ENCODE data around the gene MMP24.
A peak's percentile ranks its signal among the peaks of the same experiment; 100 is the strongest.

Gene MMP24

DNA sequence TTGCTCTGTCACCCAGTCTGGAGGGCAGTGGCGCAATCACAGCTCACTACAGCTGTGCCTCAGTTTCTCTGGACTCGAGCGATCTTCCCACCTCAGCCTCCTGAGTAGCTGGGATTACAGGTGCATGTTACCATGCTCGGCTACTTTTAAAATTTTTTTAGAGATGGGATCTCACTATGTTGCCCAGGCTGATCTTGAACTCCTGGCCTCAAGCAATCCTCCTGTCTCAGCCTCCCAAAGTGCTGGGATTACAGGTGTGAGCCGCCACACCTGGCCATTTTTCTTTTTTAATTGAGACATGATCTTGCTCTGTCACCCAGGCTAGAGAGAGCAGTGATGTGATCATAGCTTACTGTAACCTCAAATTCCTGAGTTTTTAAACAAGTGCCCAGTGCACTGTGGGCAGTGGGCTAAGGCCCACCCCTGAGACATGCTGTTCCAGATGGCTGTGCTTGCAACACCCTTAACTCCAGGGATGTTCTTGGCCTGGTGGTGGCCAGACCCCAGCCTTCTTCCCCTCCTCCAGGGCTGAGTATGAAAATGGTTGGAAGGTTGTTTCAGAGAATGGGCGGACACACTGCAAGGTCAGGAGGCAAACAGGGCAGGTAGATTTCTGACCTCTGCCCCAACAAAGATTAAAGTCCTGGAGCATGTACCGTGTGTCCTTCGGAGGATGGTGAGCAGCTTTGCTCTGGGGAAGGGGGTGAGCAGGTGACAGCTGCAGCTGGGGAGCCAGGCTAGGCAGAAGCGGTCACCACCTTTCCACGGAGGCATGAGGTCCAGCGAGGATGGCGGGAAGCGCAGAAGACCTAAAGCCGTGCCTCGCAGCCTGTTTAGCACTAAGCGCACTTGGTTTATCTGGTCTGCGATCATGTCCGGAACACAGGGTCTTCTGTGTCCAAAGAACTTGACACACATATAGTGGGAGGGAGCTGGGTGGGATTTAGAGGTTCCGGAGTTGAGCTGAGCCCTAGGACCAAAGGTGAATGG lies 67.1 kb downstream of the MMP24 start:
- no peaks in the 10 kb centered on the region for H3K36me3 Mint-ChIP-seq
- no peak for ATAC-seq (ENCODE audit: low read depth)
- no peaks in the 10 kb centered on the region for H3K9me3 Mint-ChIP-seq
- H3K4me3 Mint-ChIP-seq = no peak overlapping the region
- no peak overlapping the region for H3K27ac Mint-ChIP-seq
- H3K27me3 Mint-ChIP-seq = peaks cover 23% of the 10 kb centered on the region
- H3K4me1 Mint-ChIP-seq = no peaks in the 10 kb centered on the region
- no peak for DNase-seq (ENCODE audit: low spot score in 2 of 2)

DNA sequence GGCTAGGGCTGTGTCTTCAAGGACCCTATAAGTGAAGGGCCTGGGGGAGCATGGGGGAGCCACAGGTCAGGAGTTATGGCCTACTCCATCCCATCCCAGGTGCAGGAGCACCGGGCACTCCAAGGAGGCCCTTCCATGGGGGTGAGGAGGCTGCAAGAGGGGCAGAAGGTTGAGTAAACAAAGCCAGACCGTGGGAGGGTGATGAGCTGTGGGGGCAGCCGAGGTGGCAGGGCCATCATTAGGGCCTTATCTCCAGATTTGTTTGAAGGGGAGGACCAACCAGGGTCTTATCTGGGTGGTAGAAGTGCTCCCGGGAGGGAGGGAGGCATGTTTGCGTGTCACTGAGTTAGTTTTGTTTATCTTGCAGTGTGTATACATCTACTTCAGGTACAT lies 67.8 kb downstream of the MMP24 start:
- Mint-ChIP-seq H3K4me3 (no peak overlapping the region), H3K36me3 (no peaks in the 10 kb centered on the region), H3K9me3 (no peaks in the 10 kb centered on the region), H3K27me3 (peaks cover 23% of the 10 kb centered on the region), H3K4me1 (no peaks in the 10 kb centered on the region), H3K27ac (no peak overlapping the region)
- DNase-seq (ENCODE audit: low spot score in 2 of 2) (no peak), ATAC-seq (ENCODE audit: low read depth) (no peak)

DNA sequence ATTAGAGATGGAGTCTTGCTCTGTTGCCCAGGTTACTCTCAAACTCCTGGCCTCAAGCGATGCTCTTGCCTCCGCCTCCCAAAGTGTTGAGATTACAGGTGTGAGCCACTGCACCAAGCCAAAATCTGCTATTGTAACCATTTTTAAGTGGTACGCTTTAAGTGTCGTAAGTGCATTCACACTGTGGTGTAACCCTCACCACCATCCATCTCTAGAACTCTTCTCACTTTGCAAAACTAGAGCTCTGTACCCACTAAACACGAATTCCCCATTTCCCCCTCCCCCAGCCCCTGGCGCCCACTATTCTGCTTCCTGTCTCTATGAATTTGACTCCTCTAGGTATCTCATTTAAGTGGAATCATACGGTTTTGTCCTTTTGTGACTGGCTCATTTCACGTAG lies 68.6 kb downstream of the MMP24 start:
- no peaks in the 10 kb centered on the region for H3K9me3 Mint-ChIP-seq
- DNase-seq (ENCODE audit: low spot score in 2 of 2) = no peak
- no peaks in the 10 kb centered on the region for H3K36me3 Mint-ChIP-seq
- H3K4me1 Mint-ChIP-seq = no peaks in the 10 kb centered on the region
- H3K27me3 Mint-ChIP-seq = peaks cover 23% of the 10 kb centered on the region
- no peak overlapping the region for H3K27ac Mint-ChIP-seq
- ATAC-seq (ENCODE audit: low read depth) = no peak
- H3K4me3 Mint-ChIP-seq = no peak overlapping the region

DNA sequence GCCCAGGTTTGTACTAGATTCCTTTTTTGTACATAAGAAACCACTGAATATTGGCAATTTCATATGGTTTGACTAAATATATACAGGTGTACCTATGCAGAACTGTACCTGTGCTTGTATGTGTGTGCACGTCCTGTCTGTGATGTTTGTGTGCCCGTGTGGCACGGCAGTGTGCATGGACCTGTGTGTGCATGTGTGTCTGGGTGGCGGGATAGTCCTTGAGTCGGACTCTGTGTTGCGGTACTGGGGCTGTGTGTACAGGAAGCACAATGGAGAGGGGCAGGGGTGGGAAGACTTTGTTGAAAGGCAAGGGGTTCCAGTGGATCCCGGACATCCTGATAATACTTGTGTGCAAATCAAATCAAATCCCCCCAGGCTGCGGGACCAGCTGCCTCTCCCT lies 69.2 kb downstream of the MMP24 start:
- Mint-ChIP-seq H3K27ac (no peak overlapping the region), H3K9me3 (no peaks in the 10 kb centered on the region), H3K27me3 (peaks cover 21% of the 10 kb centered on the region), H3K4me3 (no peak overlapping the region), H3K4me1 (no peaks in the 10 kb centered on the region), H3K36me3 (no peaks in the 10 kb centered on the region)
- no peak for DNase-seq (ENCODE audit: low spot score in 2 of 2)
- ATAC-seq (ENCODE audit: low read depth) = no peak

DNA sequence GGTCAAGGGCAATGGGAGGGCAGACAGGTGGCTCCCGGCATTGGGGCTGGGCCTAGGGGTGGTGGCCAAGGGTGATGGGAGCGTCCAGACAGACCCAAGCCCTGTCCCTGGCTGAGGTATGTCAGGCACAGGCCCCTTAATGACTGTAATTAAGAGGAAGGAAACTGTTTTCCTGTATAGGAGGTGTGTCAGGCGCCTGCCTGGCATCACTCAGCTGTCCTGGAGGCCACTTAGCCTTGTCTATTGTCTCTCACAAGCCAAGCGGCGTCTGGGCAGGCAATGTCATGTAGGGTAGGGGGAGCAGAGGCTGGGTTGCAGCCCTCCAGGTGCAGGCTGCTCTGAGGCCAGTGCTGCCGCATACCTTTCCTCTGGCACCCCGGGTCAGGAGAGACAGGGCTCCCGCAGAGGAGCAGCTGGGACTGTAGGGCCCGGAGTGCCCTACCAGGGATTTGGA lies 69.6 kb downstream of the MMP24 start:
- Mint-ChIP-seq H3K4me3 (no peak overlapping the region), H3K9me3 (no peaks in the 10 kb centered on the region), H3K36me3 (no peaks in the 10 kb centered on the region), H3K4me1 (no peaks in the 10 kb centered on the region), H3K27ac (no peak overlapping the region), H3K27me3 (peaks cover 21% of the 10 kb centered on the region)
- ATAC-seq (ENCODE audit: low read depth) = no peak
- DNase-seq (ENCODE audit: low spot score in 2 of 2) = no peak

DNA sequence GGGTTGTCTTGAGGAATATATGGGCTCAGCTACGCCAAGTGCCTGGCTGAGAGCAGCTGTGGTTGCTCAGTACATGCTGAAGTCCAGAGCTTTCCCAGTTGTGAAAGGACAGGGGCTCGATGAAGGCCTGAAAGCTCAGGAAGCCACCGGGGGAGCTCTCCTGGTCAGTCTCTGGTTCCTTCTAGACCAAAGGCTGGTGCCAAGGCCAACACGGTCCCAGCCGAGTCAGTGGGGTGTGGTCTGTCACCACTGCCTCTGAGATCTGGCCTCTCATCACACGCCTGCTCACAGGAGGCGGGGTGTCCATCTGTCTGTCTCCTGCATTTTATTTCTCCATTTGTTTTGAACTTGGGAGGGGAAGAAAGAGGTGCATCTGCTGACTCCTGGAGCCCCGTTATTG lies 70.7 kb downstream of the MMP24 start:
- Mint-ChIP-seq H3K27me3 (peaks cover 21% of the 10 kb centered on the region), H3K27ac (no peak overlapping the region), H3K4me3 (no peak overlapping the region), H3K9me3 (no peaks in the 10 kb centered on the region), H3K36me3 (no peaks in the 10 kb centered on the region), H3K4me1 (no peaks in the 10 kb centered on the region)
- DNase-seq (ENCODE audit: low spot score in 2 of 2) (no peak), ATAC-seq (ENCODE audit: low read depth) (no peak)

DNA sequence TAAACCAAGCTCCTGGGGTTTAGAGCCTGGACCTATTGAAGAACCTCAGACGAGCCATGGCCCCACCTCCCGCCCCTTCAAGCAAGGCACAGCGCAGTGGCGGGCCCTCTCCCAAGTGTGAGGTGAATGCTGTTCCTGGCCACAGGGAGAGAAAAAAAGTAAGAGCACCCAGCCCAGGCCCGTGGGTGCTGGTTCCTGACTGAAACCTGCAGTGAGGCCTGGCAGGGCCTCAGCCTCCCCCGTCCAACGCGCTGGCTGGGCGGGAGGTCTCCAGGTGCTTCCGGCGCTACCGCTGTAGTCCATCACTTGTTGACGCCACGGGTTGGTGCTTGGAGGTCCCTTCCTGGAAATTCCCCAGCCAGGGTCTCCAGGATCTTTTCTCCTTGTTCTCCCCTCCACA lies 71.2 kb downstream of the MMP24 start:
- H3K27ac Mint-ChIP-seq = no peak overlapping the region
- no peaks in the 10 kb centered on the region for H3K9me3 Mint-ChIP-seq
- H3K4me1 Mint-ChIP-seq = no peaks in the 10 kb centered on the region
- H3K27me3 Mint-ChIP-seq = peaks cover 16% of the 10 kb centered on the region
- DNase-seq (ENCODE audit: low spot score in 2 of 2) (no peak), ATAC-seq (ENCODE audit: low read depth) (no peak)
- H3K4me3 Mint-ChIP-seq = no peak overlapping the region
- H3K36me3 Mint-ChIP-seq = no peaks in the 10 kb centered on the region

DNA sequence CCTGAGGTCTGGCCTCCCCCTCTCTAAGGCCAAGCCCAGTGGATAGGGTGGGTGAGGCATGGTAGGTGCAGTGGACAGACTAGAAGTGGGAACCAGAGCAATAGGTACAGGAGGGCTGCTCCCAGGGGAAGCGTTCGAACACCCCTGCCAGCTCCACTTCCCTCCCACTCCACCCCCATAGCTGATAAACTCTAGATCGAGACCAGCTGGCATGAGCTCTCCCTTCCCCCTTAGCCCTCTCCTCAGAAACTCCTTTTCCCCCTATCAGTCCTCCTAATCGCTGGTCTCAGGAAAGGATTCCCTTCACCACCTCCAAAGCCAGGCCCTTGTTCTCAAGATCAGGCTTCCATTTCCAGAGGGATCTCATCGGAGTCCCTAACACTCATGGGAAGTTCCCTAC lies 71.8 kb downstream of the MMP24 start:
- H3K36me3 Mint-ChIP-seq = no peaks in the 10 kb centered on the region
- no peak overlapping the region for H3K4me3 Mint-ChIP-seq
- ATAC-seq (ENCODE audit: low read depth) = no peak

DNA sequence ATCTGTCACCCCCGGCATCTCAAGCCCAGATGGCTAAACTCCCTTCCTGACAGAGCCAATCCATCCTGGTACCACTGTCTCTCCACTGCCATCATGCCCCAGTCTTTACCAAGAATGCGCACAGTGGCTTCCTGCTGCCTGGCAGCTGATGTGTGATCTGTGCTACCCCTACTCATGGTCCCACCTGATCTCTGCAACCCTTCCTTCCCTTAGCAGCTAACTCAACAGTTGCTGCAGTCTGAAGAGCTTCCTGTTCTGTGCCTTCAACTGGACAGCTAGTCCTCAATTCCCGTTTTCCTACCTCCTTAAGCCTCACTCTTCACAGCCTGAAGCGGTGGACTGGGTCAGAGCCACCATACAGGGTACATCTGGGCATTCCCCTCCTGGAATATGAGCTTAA lies 73.3 kb downstream of the MMP24 start:
- Mint-ChIP-seq H3K36me3 (no peaks in the 10 kb centered on the region), H3K9me3 (no peaks in the 10 kb centered on the region), H3K4me1 (peaks cover 6% of the 10 kb centered on the region), H3K27ac (peak overlapping the region; percentile 54), H3K4me3 (no peak overlapping the region), H3K27me3 (peaks cover 11% of the 10 kb centered on the region)
- ATAC-seq (ENCODE audit: low read depth) (no peak), DNase-seq (ENCODE audit: low spot score in 2 of 2) (no peak)

More for the DNA sequence above, 71.8 kb downstream of the MMP24 start:
- Mint-ChIP-seq H3K27me3 (peaks cover 15% of the 10 kb centered on the region), H3K9me3 (no peaks in the 10 kb centered on the region), H3K27ac (no peak overlapping the region), H3K4me1 (no peaks in the 10 kb centered on the region)
- no peak for DNase-seq (ENCODE audit: low spot score in 2 of 2)

DNA sequence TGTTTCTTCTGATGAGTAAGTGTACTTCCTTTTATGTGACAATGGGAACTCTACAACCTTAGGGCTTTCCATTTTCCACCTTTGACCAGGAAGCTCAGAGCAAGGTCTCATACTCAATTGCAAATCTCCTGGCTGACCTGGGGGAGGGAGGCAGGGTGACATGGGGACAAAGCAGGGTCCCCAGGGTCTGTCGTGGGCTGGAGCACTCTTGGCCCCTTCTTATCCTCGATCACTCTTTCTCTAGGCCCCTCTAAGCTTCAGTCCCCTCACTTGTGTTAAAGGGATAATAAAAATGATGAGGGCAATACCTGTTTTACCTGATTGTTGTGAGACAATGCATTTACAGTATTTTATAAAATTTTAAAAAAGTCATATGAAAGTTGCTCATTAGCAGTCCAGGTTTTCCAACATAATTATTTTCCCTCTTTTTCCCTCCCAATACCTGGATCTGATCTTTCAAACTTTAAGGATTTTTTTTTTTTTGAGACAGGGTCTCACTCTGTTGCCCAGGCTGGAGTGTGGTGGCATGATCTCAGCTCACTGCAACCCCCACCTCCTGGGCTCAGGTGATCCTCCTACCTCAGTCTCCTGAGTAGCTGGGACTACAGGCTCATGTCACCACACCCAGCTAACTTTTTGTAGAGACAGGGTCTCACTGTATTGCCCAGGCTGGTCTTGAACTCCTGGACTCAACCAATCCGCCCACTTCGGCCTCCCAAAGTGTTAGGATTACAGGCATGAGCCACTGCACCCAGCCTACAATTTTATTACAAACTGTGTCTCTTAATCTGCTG lies 74.2 kb downstream of the MMP24 start:
- Mint-ChIP-seq H3K9me3 (no peaks in the 10 kb centered on the region), H3K36me3 (no peaks in the 10 kb centered on the region), H3K27ac (no peak overlapping the region)

DNA sequence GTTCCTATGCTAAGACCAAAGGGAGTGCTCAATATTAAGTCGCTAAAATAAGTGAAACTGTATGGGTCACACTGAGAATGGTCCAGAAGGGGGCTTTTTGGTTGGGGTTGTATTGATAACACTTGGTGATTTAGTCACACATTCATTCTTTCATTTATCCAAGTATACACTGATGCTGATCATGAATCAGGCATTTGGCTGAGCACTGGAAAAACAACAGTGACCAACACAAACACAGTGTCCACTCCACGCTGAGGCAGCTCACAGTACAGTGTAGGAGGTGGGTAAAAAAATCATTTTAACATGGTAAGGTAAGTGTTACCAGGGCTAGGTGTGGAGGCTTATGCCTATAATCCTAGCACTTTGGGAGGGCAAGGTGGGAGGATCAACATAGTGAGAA lies 74.9 kb downstream of the MMP24 start:
- H3K9me3 Mint-ChIP-seq = no peaks in the 10 kb centered on the region

More for the DNA sequence above, 74.2 kb downstream of the MMP24 start:
- Mint-ChIP-seq H3K4me1 (peaks cover 6% of the 10 kb centered on the region), H3K4me3 (no peak overlapping the region), H3K27me3 (peaks cover 4% of the 10 kb centered on the region)
- ATAC-seq (ENCODE audit: low read depth) = no peak
- no peak for DNase-seq (ENCODE audit: low spot score in 2 of 2)

DNA sequence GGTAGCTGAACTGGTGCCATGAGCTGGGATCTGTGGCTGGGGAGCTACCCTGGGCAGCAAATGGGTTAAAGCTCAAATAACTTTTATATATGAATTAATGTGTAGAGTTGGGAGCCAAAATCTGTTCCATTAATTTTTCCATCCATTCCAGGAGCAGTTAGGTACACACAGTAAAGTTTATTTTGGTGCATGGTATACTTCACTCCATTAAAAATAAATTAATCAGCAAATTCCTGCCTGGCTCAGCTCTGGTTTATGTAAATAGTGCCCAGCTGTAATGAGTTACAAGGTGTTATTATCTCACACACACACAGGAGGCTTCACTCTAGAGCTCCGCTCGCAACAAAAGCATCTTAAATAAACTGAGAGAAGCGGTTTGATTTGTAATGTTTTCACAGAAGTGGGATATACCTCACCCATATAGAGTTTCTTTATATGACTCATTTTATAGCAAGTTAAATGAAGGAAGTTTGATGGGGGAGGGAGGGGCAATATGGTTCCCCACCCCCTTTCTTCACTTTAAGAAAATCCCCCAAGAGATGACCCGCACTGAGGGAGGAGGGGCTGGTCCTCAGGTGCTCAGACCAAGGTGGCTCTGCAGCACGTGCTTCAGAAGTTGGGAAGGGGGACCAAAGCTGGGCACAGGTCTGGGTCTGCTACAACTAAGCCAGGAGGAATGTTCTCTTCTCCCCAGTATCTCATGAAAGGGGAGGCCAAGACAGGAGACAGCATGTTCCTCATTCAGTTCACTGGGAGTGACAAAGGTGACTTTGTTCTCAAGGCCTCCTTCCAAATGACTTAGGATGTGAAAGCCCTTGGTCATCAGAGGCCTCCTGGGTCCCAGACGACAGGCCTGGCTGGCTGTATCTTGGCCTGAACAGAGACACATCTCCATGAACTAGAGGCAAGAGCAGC lies 76.2 kb downstream of the MMP24 start:
- no peaks in the 10 kb centered on the region for H3K9me3 Mint-ChIP-seq
- DNase-seq (ENCODE audit: low spot score in 2 of 2) (no peak), ATAC-seq (ENCODE audit: low read depth) (no peak)
- no peak overlapping the region for H3K27ac Mint-ChIP-seq
- peaks cover 6% of the 10 kb centered on the region for H3K4me1 Mint-ChIP-seq
- no peaks in the 10 kb centered on the region for H3K27me3 Mint-ChIP-seq
- no peaks in the 10 kb centered on the region for H3K36me3 Mint-ChIP-seq
- no peak overlapping the region for H3K4me3 Mint-ChIP-seq

More for the DNA sequence above, 74.9 kb downstream of the MMP24 start:
- H3K4me3 Mint-ChIP-seq = no peak overlapping the region
- DNase-seq (ENCODE audit: low spot score in 2 of 2) (no peak), ATAC-seq (ENCODE audit: low read depth) (no peak)
- H3K27me3 Mint-ChIP-seq = peaks cover 1% of the 10 kb centered on the region
- peaks cover 6% of the 10 kb centered on the region for H3K4me1 Mint-ChIP-seq
- H3K27ac Mint-ChIP-seq = no peak overlapping the region
- H3K36me3 Mint-ChIP-seq = no peaks in the 10 kb centered on the region

DNA sequence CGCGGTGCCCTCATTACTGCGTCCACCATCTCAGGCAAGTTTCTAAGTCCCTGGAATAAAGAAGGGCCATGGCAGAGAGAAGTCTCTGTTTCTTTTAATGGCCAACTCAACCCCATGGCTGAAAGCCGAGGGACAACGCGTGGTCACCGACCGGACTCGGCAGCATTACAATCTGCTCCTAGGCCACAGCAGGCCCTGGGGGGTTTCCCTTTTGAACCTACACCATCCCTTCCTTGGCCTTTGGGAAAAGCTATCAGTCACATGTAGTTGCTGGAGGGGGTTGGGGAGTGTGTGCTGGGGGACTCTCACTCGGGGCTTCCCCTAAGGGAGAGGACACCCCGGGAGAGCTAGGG lies 76.9 kb downstream of the MMP24 start:
- no peaks in the 10 kb centered on the region for H3K9me3 Mint-ChIP-seq
- ATAC-seq (ENCODE audit: low read depth) (no peak), DNase-seq (ENCODE audit: low spot score in 2 of 2) (no peak)
- no peaks in the 10 kb centered on the region for H3K36me3 Mint-ChIP-seq
- H3K27me3 Mint-ChIP-seq = no peaks in the 10 kb centered on the region
- H3K4me1 Mint-ChIP-seq = peaks cover 6% of the 10 kb centered on the region
- H3K27ac Mint-ChIP-seq = no peak overlapping the region
- no peak overlapping the region for H3K4me3 Mint-ChIP-seq

All from memory B cell (primary cell).